HG02571 (cell line): ENCODE measurements around the gene MRPL1.
"Not testable (repeated sequence)": the region's sequence is repeated elsewhere in the genome, so short reads cannot be mapped to it uniquely, and the experiment has no call there.

Source experiments
- ATAC-seq: cut with Tn5 transposase; IDR thresholded peaks from one replicate; pipeline ENCODE4 v1.9.1; 2021; ENCODE audit warnings: mild to moderate bottlenecking, moderate library complexity; ENCODE audit not compliant: unreplicated experiment

MRPL1 gene

GRCh38 chr4:77963004-77963403 lies 100.4 kb downstream of the MRPL1 start:
- ATAC-seq = no peak

- ATAC-seq = not testable (repeated sequence)
Measured at GRCh38 chr4:77973657-77974056, 111.0 kb downstream of the MRPL1 start.

- ATAC-seq = not testable (repeated sequence)
Measured at GRCh38 chr4:77982900-77983540, 120.4 kb downstream of the MRPL1 start.

DNA sequence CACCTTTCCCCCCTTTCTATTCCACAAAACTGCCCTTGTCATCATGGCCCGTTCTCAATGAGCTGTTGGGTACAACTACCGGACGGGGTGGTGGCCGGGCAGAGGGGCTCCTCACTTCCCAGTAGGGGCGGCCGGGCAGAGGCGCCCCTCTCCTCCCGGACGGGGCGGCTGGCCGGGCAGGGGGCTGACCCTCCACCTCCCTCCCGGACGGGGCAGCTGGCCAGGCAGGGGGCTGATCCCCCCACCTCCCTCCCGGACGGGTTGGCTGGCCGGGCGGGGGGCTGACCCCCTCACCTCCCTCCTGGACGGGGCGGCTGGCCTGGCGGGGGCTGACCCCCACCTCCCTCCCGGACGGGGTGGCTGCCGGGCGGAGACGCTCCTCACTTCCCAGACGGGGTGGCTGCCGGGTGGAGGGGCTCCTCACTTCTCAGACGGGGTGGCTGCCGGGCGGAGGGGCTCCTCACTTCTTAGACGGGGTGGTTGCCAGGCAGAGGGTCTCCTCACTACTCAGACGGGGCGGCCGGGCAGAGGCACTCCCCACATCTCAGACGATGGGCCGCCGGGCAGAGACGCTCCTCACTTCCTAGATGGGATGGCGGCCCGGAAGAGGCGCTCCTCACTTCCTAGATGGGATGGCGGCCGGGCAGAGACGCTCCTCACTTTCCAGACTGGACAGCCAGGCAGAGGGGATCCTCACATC lies 121.1 kb downstream of the MRPL1 start:
- ATAC-seq = not testable (repeated sequence)

- ATAC-seq = no peak
Measured at GRCh38 chr4:77989968-77990367, 127.3 kb downstream of the MRPL1 start.

- ATAC-seq = no peak
Measured at GRCh38 chr4:77990456-77990855, 127.8 kb downstream of the MRPL1 start.

DNA sequence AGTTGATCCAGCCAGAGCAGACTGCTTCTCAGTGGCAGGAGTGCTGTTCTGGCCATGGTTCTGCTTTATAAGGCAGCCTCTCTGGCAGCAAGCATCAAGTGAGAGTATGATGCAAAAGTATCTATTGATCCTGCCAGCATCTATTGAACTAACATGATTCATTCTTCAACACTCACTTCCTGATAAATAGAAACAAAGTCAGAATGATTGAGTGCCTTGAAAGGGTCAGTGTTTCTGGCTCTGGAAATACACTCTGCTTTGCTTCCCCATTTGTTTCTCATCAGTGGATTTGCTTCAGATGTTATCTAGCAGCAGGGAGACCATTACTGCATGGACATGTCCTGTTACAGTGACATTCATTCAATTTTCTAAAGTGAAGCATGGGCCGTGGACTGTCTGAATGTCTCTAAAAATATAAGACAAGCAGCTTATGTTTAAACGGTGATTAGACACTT lies 128.3 kb downstream of the MRPL1 start:
- ATAC-seq = no peak

- no peak for ATAC-seq
Measured at GRCh38 chr4:77992581-77992980, 130.0 kb downstream of the MRPL1 start.

- ATAC-seq = no peak
Measured at GRCh38 chr4:77994194-77994721, 131.6 kb downstream of the MRPL1 start.

DNA sequence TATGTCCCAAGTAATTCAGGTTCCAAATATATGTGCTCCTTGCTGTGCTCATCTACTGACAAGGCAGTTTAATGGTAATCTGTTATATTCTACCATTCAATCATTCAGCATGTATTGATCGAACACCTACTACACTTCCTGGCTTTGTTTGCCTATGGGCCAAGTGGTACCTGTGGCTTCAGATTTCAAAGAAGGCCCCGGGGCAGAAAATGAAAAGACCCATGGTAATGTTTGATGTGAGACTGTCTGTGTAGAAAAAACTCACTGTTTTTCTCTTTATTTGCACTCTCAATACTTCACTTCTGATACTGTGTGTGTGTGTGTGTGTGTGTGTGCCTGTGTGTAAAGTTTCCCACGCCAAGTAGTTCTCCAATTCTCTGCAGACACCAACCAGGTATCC lies 133.4 kb downstream of the MRPL1 start:
- no peak for ATAC-seq

DNA sequence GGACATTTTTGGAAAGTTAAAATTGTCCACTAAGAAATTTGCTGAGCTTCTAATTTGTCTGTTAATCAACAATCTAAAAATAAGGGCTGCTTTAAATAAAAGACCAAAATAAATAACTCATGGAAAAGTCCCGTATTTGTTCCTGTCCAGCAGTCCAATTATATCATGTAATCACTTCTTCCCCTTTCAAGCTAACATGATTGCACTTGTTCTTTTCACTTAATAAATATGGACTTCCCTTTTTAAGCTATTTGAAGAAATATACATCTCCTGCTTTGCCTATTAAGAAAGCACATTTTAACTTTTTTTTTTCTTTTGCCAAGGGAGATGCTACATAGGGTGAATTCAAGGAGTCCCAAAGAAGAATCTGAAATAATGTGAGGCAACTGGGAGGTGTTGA lies 138.9 kb downstream of the MRPL1 start:
- no peak for ATAC-seq

- no peak for ATAC-seq
Measured at GRCh38 chr4:78002260-78002659, 139.6 kb downstream of the MRPL1 start.
